ENCODE measurements around the gene HLA-DPA1. TPM values are rescaled to one million over a fixed set of nuclear protein-coding genes. Genes with fewer than 3 reads are reported as not detected.

The HLA-DPA1 gene
- total and polyA plus RNA-seq, 2 experiments from 2014 or later: 2.5 to 4.2 TPM

DNA sequence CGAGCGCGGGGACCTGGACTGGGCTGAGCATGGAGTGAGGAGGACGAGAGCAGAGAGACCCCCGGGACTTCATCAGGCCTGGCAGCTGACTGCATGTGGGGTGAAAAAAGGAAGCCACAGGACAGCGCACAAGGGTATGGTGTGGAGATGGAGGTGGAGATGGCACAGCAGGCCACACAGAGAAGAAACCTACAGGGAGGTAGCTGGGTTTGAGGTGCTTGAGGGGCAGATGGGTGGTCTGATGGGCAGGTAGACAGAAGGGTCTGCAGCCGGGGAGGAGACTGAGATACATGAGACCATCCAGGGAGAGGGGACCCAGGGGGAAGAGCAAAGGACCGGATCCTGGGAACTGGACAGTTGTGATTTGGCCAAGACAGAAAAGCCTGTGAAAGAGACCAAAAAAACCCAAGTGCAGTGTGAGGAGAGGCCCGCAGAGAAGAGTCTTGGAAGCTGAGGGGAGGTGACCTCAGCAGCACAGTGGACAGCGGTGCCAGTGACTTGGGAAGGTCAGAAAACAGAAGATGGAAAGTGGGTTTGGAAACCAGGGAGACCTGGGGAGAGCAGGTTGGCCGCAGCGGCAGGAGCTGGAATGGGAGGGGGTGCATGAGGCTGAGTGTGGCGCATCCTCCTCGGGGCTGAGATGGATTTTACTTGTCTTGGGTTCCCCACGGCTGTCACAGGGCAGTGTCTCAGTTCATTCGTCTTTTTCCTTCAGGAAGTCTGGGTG lies 7.8 kb upstream of the HLA-DPA1 start:
- no peaks in the 10 kb centered on the region for H3K27me3 ChIP-seq (replicated peaks; ENCODE audit: insufficient read depth)
- H3K4me1 ChIP-seq (ENCODE audit: insufficient read depth): no peaks in the 10 kb centered on the region
- no peak for TF ChIP-seq EZH2 (IDR thresholded peaks at IDR 0.05; ENCODE audit: insufficient read depth, poor library complexity, severe bottlenecking)
- TF ChIP-seq EZH2phosphoT487 (IDR thresholded peaks at IDR 0.05; ENCODE audit: insufficient read depth, low read depth): no peak
- no peaks in the 10 kb centered on the region for H3K36me3 ChIP-seq (ENCODE audit: low read depth)
- no peaks in the 10 kb centered on the region for H4K20me1 ChIP-seq (ENCODE audit: insufficient read depth)
- H3K4me2 ChIP-seq (ENCODE audit: unreplicated experiment): peak overlapping the region; percentile 67
- 50 to 57% methylated on average over 12 to 16 of the region's 16 CpGs for WGBS, 2 experiments (ENCODE audit: low coverage in 1 of 2, low lambda C conversion rate in 2 of 2, missing lambda C conversion rate in 2 of 2)
- H3F3A ChIP-seq (ENCODE audit: insufficient read depth): 0 out of 2 replicates have a peak, but pooled peaks cover 3% of the 10 kb centered on the region
- no peaks in the 10 kb centered on the region for H3K9me3 ChIP-seq (ENCODE audit: low read depth)
- peak; percentile 25 for DNase-seq
- H3K9ac ChIP-seq: peak overlapping the region; percentile 77
- H3K4me3 ChIP-seq: peak overlapping the region; percentile 75
- in situ Hi-C loops (cut with MboI): no loop called here
- no peaks in the 10 kb centered on the region for H3K9me2 ChIP-seq (ENCODE audit: insufficient read depth)
- H2AFZ ChIP-seq: peak overlapping the region; percentile 95
- no peaks in the 10 kb centered on the region for H3K79me2 ChIP-seq (ENCODE audit: insufficient read depth)
- no peak overlapping the region for H3K27ac ChIP-seq

DNA sequence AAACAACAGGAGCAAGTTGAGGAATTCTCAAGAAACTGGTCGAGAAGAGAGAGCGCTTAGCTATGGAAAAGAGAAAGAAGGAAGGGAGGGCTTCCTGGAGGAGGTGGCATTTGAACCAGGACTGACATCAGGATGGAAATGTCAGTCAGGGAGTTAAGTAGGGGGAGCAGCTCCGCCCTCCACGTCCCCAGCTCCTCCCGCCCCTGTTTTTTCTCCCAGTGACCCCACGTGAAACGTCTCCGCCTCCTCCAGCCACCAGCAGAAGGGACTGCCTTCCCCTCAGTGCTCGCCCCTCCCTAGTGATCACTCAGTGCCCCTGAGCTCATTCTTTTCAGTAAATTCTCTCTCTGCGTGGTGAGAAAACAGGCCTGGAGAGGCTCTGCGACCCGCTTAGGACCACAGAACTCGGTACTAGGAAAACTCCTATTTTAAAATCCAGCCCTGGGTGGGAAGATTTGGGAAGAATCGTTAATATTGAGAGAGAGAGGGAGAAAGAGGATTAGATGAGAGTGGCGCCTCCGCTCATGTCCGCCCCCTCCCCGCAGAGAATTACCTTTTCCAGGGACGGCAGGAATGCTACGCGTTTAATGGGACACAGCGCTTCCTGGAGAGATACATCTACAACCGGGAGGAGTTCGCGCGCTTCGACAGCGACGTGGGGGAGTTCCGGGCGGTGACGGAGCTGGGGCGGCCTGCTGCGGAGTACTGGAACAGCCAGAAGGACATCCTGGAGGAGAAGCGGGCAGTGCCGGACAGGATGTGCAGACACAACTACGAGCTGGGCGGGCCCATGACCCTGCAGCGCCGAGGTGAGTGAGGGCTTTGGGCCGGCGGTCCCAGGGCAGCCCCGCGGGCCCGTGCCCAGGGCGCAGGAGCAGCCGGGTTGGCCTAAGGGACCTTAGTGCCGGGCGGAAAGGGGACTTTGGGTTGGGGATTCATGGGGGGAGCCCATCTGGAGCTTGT lies 7.0 kb upstream of the HLA-DPA1 start:
- Histone ChIP-seq H3F3A (ENCODE audit: insufficient read depth) (0 out of 2 replicates have a peak, but pooled peaks cover 3% of the 10 kb centered on the region), H3K4me3 (peak overlapping the region; percentile 75), H3K9ac (peak overlapping the region; percentile 77), H3K4me2 (ENCODE audit: unreplicated experiment) (peak overlapping the region; percentile 67), H4K20me1 (ENCODE audit: insufficient read depth) (no peaks in the 10 kb centered on the region), H2AFZ (peak overlapping the region; percentile 95), H3K9me3 (ENCODE audit: low read depth) (no peaks in the 10 kb centered on the region), H3K79me2 (ENCODE audit: insufficient read depth) (no peaks in the 10 kb centered on the region), H3K27ac (peak overlapping the region; percentile 37), H3K27me3 (replicated peaks; ENCODE audit: insufficient read depth) (no peaks in the 10 kb centered on the region), H3K36me3 (ENCODE audit: low read depth) (no peaks in the 10 kb centered on the region), H3K9me2 (ENCODE audit: insufficient read depth) (no peaks in the 10 kb centered on the region), H3K4me1 (ENCODE audit: insufficient read depth) (no peaks in the 10 kb centered on the region)
- 4 to 5% methylated on average over 44 to 49 of the region's 49 CpGs for WGBS, 2 experiments (ENCODE audit: low coverage in 1 of 2, low lambda C conversion rate in 2 of 2, missing lambda C conversion rate in 2 of 2)
- DNase-seq: peak; percentile 72
- in situ Hi-C loops (cut with MboI): no loop called here
- TF ChIP-seq EZH2phosphoT487 (IDR thresholded peaks at IDR 0.05; ENCODE audit: insufficient read depth, low read depth) (no peak), EZH2 (IDR thresholded peaks at IDR 0.05; ENCODE audit: insufficient read depth, poor library complexity, severe bottlenecking) (no peak)

DNA sequence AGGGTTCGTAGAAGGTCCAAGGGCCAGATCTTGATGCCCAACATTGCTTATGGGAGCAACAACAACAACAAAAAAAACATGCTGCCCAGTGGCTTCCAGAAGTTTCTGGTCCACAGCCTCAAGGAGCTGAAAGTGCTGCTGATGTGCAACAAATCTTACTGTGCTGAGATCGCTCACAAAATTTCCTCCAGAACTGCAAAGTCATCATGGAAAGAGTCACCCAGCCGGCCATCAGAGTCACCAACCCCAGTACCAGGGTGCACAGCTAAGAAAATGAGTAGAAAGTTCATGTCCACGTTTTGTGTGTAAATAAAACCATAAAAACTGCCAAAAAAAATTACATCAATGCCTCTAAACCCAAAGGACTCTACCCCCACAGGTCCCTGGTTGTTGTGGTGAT lies 6.1 kb upstream of the HLA-DPA1 start:
- in situ Hi-C loops (cut with MboI): no loop called here
- 45 to 48% methylated on average over 4 of the region's 4 CpGs for WGBS, 2 experiments (ENCODE audit: low coverage in 1 of 2, low lambda C conversion rate in 2 of 2, missing lambda C conversion rate in 2 of 2)
- no peak for DNase-seq
- Histone ChIP-seq H3K4me3 (no peak overlapping the region), H3K9me2 (ENCODE audit: insufficient read depth) (no peaks in the 10 kb centered on the region), H3F3A (ENCODE audit: insufficient read depth) (0 out of 2 replicates have a peak, but pooled peaks cover 3% of the 10 kb centered on the region), H3K4me2 (ENCODE audit: unreplicated experiment) (no peak overlapping the region), H3K4me1 (ENCODE audit: insufficient read depth) (no peaks in the 10 kb centered on the region), H4K20me1 (ENCODE audit: insufficient read depth) (no peaks in the 10 kb centered on the region), H3K79me2 (ENCODE audit: insufficient read depth) (no peaks in the 10 kb centered on the region), H3K9me3 (ENCODE audit: low read depth) (no peaks in the 10 kb centered on the region), H2AFZ (no peak overlapping the region), H3K9ac (no peak overlapping the region), H3K27me3 (replicated peaks; ENCODE audit: insufficient read depth) (no peaks in the 10 kb centered on the region), H3K36me3 (ENCODE audit: low read depth) (no peaks in the 10 kb centered on the region), H3K27ac (no peak overlapping the region)
- TF ChIP-seq EZH2phosphoT487 (IDR thresholded peaks at IDR 0.05; ENCODE audit: insufficient read depth, low read depth): no peak
- no peak for TF ChIP-seq EZH2 (IDR thresholded peaks at IDR 0.05; ENCODE audit: insufficient read depth, poor library complexity, severe bottlenecking)

DNA sequence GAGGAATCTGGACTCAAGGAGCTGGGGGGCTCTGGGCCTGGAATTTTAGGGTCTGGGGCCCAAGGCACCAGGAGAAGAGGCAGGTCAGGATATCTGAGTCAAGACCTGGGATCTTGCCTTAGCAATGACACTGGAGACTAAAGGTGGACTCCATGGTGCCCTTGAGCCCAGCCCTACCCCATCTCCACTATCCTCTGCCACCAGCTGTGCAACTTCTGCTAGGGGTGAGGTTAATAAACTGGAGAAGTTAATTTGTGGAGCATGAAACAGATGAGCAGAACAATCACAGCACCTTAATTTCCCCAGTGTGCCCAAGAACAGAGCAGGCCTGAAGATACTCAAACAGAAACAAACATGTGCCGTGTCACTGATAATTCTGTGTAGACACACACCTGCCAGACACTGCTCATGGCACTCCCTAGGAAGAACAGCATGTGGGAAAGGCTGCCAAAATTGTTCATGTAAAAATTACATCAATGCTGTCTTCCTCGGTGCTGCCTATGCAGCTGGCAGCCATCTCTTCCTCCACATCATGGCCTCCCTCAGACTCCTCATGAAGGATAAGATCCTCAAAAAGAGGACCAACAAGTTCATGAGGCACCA lies 5.6 kb upstream of the HLA-DPA1 start:
- H3K79me2 ChIP-seq (ENCODE audit: insufficient read depth): no peaks in the 10 kb centered on the region
- no peak overlapping the region for H3K9ac ChIP-seq
- no peak overlapping the region for H2AFZ ChIP-seq
- no peak for TF ChIP-seq EZH2phosphoT487 (IDR thresholded peaks at IDR 0.05; ENCODE audit: insufficient read depth, low read depth)
- TF ChIP-seq EZH2 (IDR thresholded peaks at IDR 0.05; ENCODE audit: insufficient read depth, poor library complexity, severe bottlenecking): no peak
- no peaks in the 10 kb centered on the region for H4K20me1 ChIP-seq (ENCODE audit: insufficient read depth)
- 69 to 79% methylated on average over 2 of the region's 2 CpGs for WGBS, 2 experiments (ENCODE audit: low coverage in 1 of 2, low lambda C conversion rate in 2 of 2, missing lambda C conversion rate in 2 of 2)
- H3K9me2 ChIP-seq (ENCODE audit: insufficient read depth): no peaks in the 10 kb centered on the region
- in situ Hi-C loops (cut with MboI): no loop called here
- H3K4me1 ChIP-seq (ENCODE audit: insufficient read depth): no peaks in the 10 kb centered on the region
- no peaks in the 10 kb centered on the region for H3K27me3 ChIP-seq (replicated peaks; ENCODE audit: insufficient read depth)
- no peak overlapping the region for H3K4me3 ChIP-seq
- H3F3A ChIP-seq (ENCODE audit: insufficient read depth): 0 out of 2 replicates have a peak, but pooled peaks cover 3% of the 10 kb centered on the region
- no peak for DNase-seq
- no peaks in the 10 kb centered on the region for H3K9me3 ChIP-seq (ENCODE audit: low read depth)
- no peak overlapping the region for H3K27ac ChIP-seq
- no peaks in the 10 kb centered on the region for H3K36me3 ChIP-seq (ENCODE audit: low read depth)
- H3K4me2 ChIP-seq (ENCODE audit: unreplicated experiment): no peak overlapping the region
